Activated T-helper 17 cell treated with anti-CD3 and anti-CD28 coated beads, Interleukin-2, amount 50 U/mL, for 72 hours (primary cell): ENCODE results near the gene FARP2. TPM values are rescaled to one million over a fixed set of nuclear protein-coding genes. Genes with fewer than 3 reads are reported as not detected.
"Not testable (repeated sequence)": the region's sequence is repeated elsewhere in the genome, so short reads cannot be mapped to it uniquely, and the experiment has no call there.

Experiments used
- ATAC-seq: fragments of 150-1000 bp; cut with Tn5 transposase; replicated peaks from 2 replicates; pipeline ENCODE4 v1.10.0; 2021; ENCODE audit warnings: mild to moderate bottlenecking, moderate library complexity
- H3K27ac Mint-ChIP-seq: one replicate; pipeline ENCODE4 v1.8.0; 2022; ENCODE audit warnings: mixed read lengths
- H3K27me3 Mint-ChIP-seq: one replicate; pipeline ENCODE4 v1.8.0; 2022; ENCODE audit warnings: mixed read lengths
- H3K36me3 Mint-ChIP-seq: one replicate; pipeline ENCODE4 v1.8.0; 2022; ENCODE audit warnings: low read depth, mild to moderate bottlenecking, mixed read lengths
- H3K4me1 Mint-ChIP-seq: one replicate; pipeline ENCODE4 v1.8.0; 2022; ENCODE audit warnings: mixed read lengths
- H3K4me3 Mint-ChIP-seq: one replicate; pipeline ENCODE4 v1.8.0; 2022; ENCODE audit warnings: mild to moderate bottlenecking, mixed read lengths
- H3K9me3 Mint-ChIP-seq: one replicate; pipeline ENCODE4 v1.8.0; 2022; ENCODE audit warnings: mixed read lengths
- total RNA-seq, 2 donors: library from RNA; stranded (reverse); gene quantifications; one replicate each; pipeline ENCODE4 v1.2.3, GENCODE V29; 2022

Gene FARP2
- total RNA-seq, 2 donors from 2014 or later = 26.1 to 33.1 TPM

GRCh38 chr2:241496904-241497877 lies 141.1 kb downstream of the FARP2 start:
- H3K9me3 Mint-ChIP-seq = no peaks in the 10 kb centered on the region
- no peak overlapping the region for H3K27ac Mint-ChIP-seq
- peaks cover 35% of the 10 kb centered on the region for H3K36me3 Mint-ChIP-seq
- no peak for ATAC-seq
- no peaks in the 10 kb centered on the region for H3K27me3 Mint-ChIP-seq
- H3K4me3 Mint-ChIP-seq = no peak overlapping the region
- no peaks in the 10 kb centered on the region for H3K4me1 Mint-ChIP-seq

GRCh38 chr2:241498115-241499070 lies 142.3 kb downstream of the FARP2 start:
- ATAC-seq = no peak
- no peak overlapping the region for H3K27ac Mint-ChIP-seq
- H3K36me3 Mint-ChIP-seq = peaks cover 33% of the 10 kb centered on the region

GRCh38 chr2:241499146-241499965 lies 143.3 kb downstream of the FARP2 start:
- no peak overlapping the region for H3K4me3 Mint-ChIP-seq
- no peak for ATAC-seq
- H3K9me3 Mint-ChIP-seq = no peaks in the 10 kb centered on the region
- no peaks in the 10 kb centered on the region for H3K27me3 Mint-ChIP-seq
- H3K27ac Mint-ChIP-seq = no peak overlapping the region
- no peaks in the 10 kb centered on the region for H3K4me1 Mint-ChIP-seq
- H3K36me3 Mint-ChIP-seq = peaks cover 31% of the 10 kb centered on the region

More at GRCh38 chr2:241498115-241499070, 142.3 kb downstream of the FARP2 start:
- Mint-ChIP-seq H3K9me3 (no peaks in the 10 kb centered on the region), H3K27me3 (no peaks in the 10 kb centered on the region), H3K4me1 (no peaks in the 10 kb centered on the region), H3K4me3 (no peak overlapping the region)

- Mint-ChIP-seq H3K27ac (no peak overlapping the region), H3K4me1 (no peaks in the 10 kb centered on the region), H3K9me3 (no peaks in the 10 kb centered on the region), H3K27me3 (no peaks in the 10 kb centered on the region), H3K36me3 (peaks cover 25% of the 10 kb centered on the region), H3K4me3 (no peak overlapping the region)
- no peak for ATAC-seq
Observed at GRCh38 chr2:241500016-241500415, 143.9 kb downstream of the FARP2 start.

- ATAC-seq = no peak
- Mint-ChIP-seq H3K36me3 (peaks cover 20% of the 10 kb centered on the region), H3K27me3 (no peaks in the 10 kb centered on the region), H3K4me1 (no peaks in the 10 kb centered on the region), H3K27ac (no peak overlapping the region), H3K4me3 (no peak overlapping the region), H3K9me3 (no peaks in the 10 kb centered on the region)
Observed at GRCh38 chr2:241500431-241500975, 144.4 kb downstream of the FARP2 start.

GRCh38 chr2:241501099-241501541 lies 145.0 kb downstream of the FARP2 start:
- no peak overlapping the region for H3K4me3 Mint-ChIP-seq
- peaks cover 20% of the 10 kb centered on the region for H3K36me3 Mint-ChIP-seq
- ATAC-seq = no peak
- H3K27me3 Mint-ChIP-seq = no peaks in the 10 kb centered on the region
- no peak overlapping the region for H3K27ac Mint-ChIP-seq
- no peaks in the 10 kb centered on the region for H3K4me1 Mint-ChIP-seq
- H3K9me3 Mint-ChIP-seq = no peaks in the 10 kb centered on the region

GRCh38 chr2:241501551-241501950 lies 145.5 kb downstream of the FARP2 start:
- Mint-ChIP-seq H3K4me3 (no peak overlapping the region), H3K9me3 (no peaks in the 10 kb centered on the region), H3K4me1 (no peaks in the 10 kb centered on the region), H3K27me3 (no peaks in the 10 kb centered on the region), H3K27ac (no peak overlapping the region), H3K36me3 (peaks cover 17% of the 10 kb centered on the region)
- ATAC-seq = no peak

- Mint-ChIP-seq H3K4me3 (no peak overlapping the region), H3K27me3 (no peaks in the 10 kb centered on the region), H3K36me3 (peaks cover 15% of the 10 kb centered on the region), H3K27ac (no peak overlapping the region), H3K4me1 (no peaks in the 10 kb centered on the region), H3K9me3 (no peaks in the 10 kb centered on the region)
- ATAC-seq = no peak
Observed at GRCh38 chr2:241502281-241502680, 146.2 kb downstream of the FARP2 start.

GRCh38 chr2:241503776-241504392 lies 147.8 kb downstream of the FARP2 start:
- ATAC-seq = no peak
- Mint-ChIP-seq H3K4me3 (no peak overlapping the region), H3K27me3 (no peaks in the 10 kb centered on the region), H3K36me3 (peaks cover 15% of the 10 kb centered on the region), H3K4me1 (no peaks in the 10 kb centered on the region), H3K27ac (no peak overlapping the region), H3K9me3 (no peaks in the 10 kb centered on the region)

- Mint-ChIP-seq H3K27ac (no peak overlapping the region), H3K27me3 (no peaks in the 10 kb centered on the region), H3K4me3 (no peak overlapping the region), H3K9me3 (no peaks in the 10 kb centered on the region), H3K36me3 (peaks cover 6% of the 10 kb centered on the region), H3K4me1 (peaks cover 5% of the 10 kb centered on the region)
- ATAC-seq = no peak
Observed at GRCh38 chr2:241505086-241505780, 149.1 kb downstream of the FARP2 start.

GRCh38 chr2:241505781-241506201 lies 149.7 kb downstream of the FARP2 start:
- Mint-ChIP-seq H3K36me3 (peaks cover 6% of the 10 kb centered on the region), H3K4me3 (no peak overlapping the region), H3K9me3 (no peaks in the 10 kb centered on the region), H3K27me3 (no peaks in the 10 kb centered on the region), H3K27ac (no peak overlapping the region), H3K4me1 (peaks cover 5% of the 10 kb centered on the region)
- ATAC-seq = no peak

GRCh38 chr2:241506317-241506716 lies 150.2 kb downstream of the FARP2 start:
- H3K9me3 Mint-ChIP-seq, ATAC-seq, H3K4me1 Mint-ChIP-seq, H3K27me3 Mint-ChIP-seq, H3K36me3 Mint-ChIP-seq, H3K27ac Mint-ChIP-seq: not testable (repeated sequence)
- peak overlapping the region; percentile 85 for H3K4me3 Mint-ChIP-seq
